CD4-positive, alpha-beta memory T cell (primary cell): ENCODE results near the gene LCORL. TPM values are rescaled to one million over a fixed set of nuclear protein-coding genes. Genes with fewer than 3 reads are reported as not detected.
A peak's percentile ranks its signal among the peaks of the same experiment; 100 is the strongest.

Experiments used
- CTCF ChIA-PET: fragments of 350-600 bp; sonication (Branson Sonifier 250); formaldehyde crosslinking; loops from one replicate; lab custom pipeline; 2021; ENCODE audit warnings: inconsistent platforms; ENCODE audit not compliant: partially characterized antibody; lab: Charles Lee
- POLR2A ChIA-PET: fragments of 350-600 bp; sonication (Branson Sonifier 250); formaldehyde crosslinking; loops from one replicate; lab custom pipeline; 2021; ENCODE audit not compliant: partially characterized antibody; lab: Charles Lee
- DNase-seq, 5 donors: peaks; one replicate each; pipeline versions ENCODE4 v3.0.0 to v3.0.0-alpha.2; 2020 to 2022; ENCODE audit warnings: mixed read lengths in 1 of 5
- H3K27ac ChIP-seq: one replicate; pipeline ENCODE4 v1.7.0; 2013; ENCODE audit warnings: low read depth, low read length
- H3K27me3 ChIP-seq: 2 replicates; pipeline ENCODE4 v1.7.0; 2013; ENCODE audit warnings: mild to moderate bottlenecking, low read length, moderate library complexity; ENCODE audit not compliant: insufficient read depth
- H3K36me3 ChIP-seq: 2 replicates; pipeline ENCODE4 v1.7.0; 2013; ENCODE audit warnings: mild to moderate bottlenecking, low read length, moderate library complexity; ENCODE audit not compliant: insufficient read depth
- H3K4me1 ChIP-seq: 2 replicates; pipeline ENCODE4 v1.7.0; 2013; ENCODE audit warnings: mild to moderate bottlenecking, low read length, moderate library complexity; ENCODE audit not compliant: insufficient read depth
- H3K4me3 ChIP-seq, 2 donors: one replicate each; pipeline ENCODE4 v1.7.0; 2013; ENCODE audit warnings: low read length in 2 of 2, mild to moderate bottlenecking in 1 of 2
- H3K9me3 ChIP-seq, 2 donors: one replicate each; pipeline ENCODE4 v1.7.0; 2013; ENCODE audit warnings: low read length in 2 of 2, control low read depth in 1 of 2; ENCODE audit not compliant: control insufficient read depth in 1 of 2
- H3K27ac Mint-ChIP-seq, 7 donors: one replicate each; pipeline ENCODE4 v1.8.0; 2020 to 2021; ENCODE audit warnings: mixed read lengths in 7 of 7, mild to moderate bottlenecking in 6 of 7, inconsistent platforms in 3 of 7, moderate library complexity in 3 of 7
- H3K27me3 Mint-ChIP-seq, 2 donors: one replicate each; pipeline ENCODE4 v1.8.0; 2020 to 2021; ENCODE audit warnings: mixed read lengths in 2 of 2
- H3K36me3 Mint-ChIP-seq, 2 donors: one replicate each; pipeline ENCODE4 v1.8.0; 2020 to 2021; ENCODE audit warnings: mixed read lengths in 2 of 2, inconsistent platforms in 1 of 2, mild to moderate bottlenecking in 1 of 2
- H3K4me1 Mint-ChIP-seq, 4 donors: one replicate each; pipeline ENCODE4 v1.8.0; 2020 to 2021; ENCODE audit warnings: mixed read lengths in 4 of 4, mild to moderate bottlenecking in 1 of 4
- H3K4me3 Mint-ChIP-seq, 8 donors: one replicate each; pipeline ENCODE4 v1.8.0; 2020 to 2021; ENCODE audit warnings: mixed read lengths in 8 of 8, mild to moderate bottlenecking in 7 of 8, moderate library complexity in 6 of 8, inconsistent platforms in 3 of 8
- H3K9me3 Mint-ChIP-seq, 8 donors: one replicate each; pipeline ENCODE4 v1.8.0; 2020 to 2021; ENCODE audit warnings: mixed read lengths in 8 of 8, mild to moderate bottlenecking in 5 of 8, inconsistent platforms in 3 of 8, moderate library complexity in 1 of 8
- intact Hi-C: fragments of 100-400 bp; cut with micrococcal nuclease; formaldehyde crosslinking; loops from one replicate; pipeline ENCODE4 v1.15.1; 2023
- polyA plus RNA-seq, 2 donors: library from polyadenylated mRNA; unstranded; fragments of 300-500 nt; fragmentation: Illumina TruSeq; gene quantifications; one replicate each; pipeline ENCODE4 v1.2.3, GENCODE V29; 2021
- total RNA-seq, 2 experiments: library from RNA; stranded (reverse); gene quantifications; one replicate each; pipeline ENCODE4 v1.2.3, GENCODE V29; 2021

Gene LCORL
- total and polyA plus RNA-seq, 4 experiments from 2014 or later = 5.9 to 14.5 (median 9.1) TPM

DNA sequence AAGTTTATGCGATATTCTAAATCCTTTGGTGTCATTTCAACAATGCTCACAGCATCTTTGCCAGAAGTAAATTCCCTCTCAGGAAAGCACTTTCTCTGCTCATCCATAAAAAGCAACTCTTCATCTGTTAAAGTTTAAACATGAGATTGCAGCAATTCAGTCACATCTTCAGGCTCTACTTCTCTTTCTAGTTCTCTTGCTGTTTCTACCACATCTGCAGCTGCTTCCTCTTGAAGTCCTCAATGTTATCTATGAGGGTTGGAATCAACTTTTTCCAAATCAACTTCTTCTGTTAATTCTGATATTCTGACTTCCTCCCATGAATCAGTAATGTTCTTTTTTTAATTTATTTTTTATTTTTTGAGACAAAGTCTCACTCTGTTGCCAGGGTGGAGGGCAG is 100.9 kb downstream of the LCORL start:
- ChIA-PET POLR2A (no interaction called here), CTCF (no interaction called here)
- Histone ChIP-seq H3K27me3 (no peaks in the 10 kb centered on the region), H3K27ac (no peak overlapping the region), H3K4me3 (no peak overlapping the region), H3K4me1 (no peaks in the 10 kb centered on the region), H3K36me3 (no peaks in the 10 kb centered on the region), H3K9me3 (no peaks in the 10 kb centered on the region)
- H3K27ac Mint-ChIP-seq = no peak overlapping the region
- peaks cover 13 to 54% of the 10 kb centered on the region in 2 donors for H3K36me3 Mint-ChIP-seq
- peaks cover 0 to 3% (median under 1%) of the 10 kb centered on the region in 4 donors for H3K4me1 Mint-ChIP-seq
- no peaks in the 10 kb centered on the region for H3K27me3 Mint-ChIP-seq
- H3K9me3 Mint-ChIP-seq = peaks cover 0 to 7% (median 2%) of the 10 kb centered on the region in 8 donors
- intact Hi-C loops = no loop called here
- DNase-seq = no peak
- no peak overlapping the region for H3K4me3 Mint-ChIP-seq

DNA sequence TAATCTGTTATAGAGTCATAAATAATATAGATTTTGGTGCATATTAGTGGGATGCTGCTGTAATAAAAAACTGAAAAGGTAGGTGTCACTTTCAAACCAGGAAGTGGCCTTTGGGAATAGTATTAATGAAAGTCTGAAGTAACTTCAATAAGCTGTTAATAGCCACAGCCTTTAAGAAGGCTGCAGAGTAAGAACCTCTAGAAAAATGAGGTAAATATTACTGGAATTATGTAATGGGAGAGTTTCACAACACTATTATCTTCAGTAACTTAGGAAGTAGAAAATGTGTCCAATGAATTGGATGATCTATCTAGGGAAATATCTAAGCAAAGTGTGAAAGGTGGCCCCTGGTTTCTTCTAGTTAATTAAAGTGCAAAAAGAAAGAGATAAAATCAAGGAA is 106.1 kb downstream of the LCORL start:
- Histone ChIP-seq H3K9me3 (no peaks in the 10 kb centered on the region), H3K4me1 (no peaks in the 10 kb centered on the region), H3K27me3 (no peaks in the 10 kb centered on the region), H3K36me3 (no peaks in the 10 kb centered on the region), H3K27ac (no peak overlapping the region), H3K4me3 (no peak overlapping the region)
- no peak for DNase-seq
- POLR2A ChIA-PET = no interaction called here
- no peak overlapping the region for H3K4me3 Mint-ChIP-seq
- no peak overlapping the region for H3K27ac Mint-ChIP-seq
- peaks cover 0 to 7% (median under 1%) of the 10 kb centered on the region in 8 donors for H3K9me3 Mint-ChIP-seq
- H3K27me3 Mint-ChIP-seq = no peaks in the 10 kb centered on the region
- H3K36me3 Mint-ChIP-seq = peaks cover 10 to 41% of the 10 kb centered on the region in 2 donors
- peaks cover 0 to 1% (median 0%) of the 10 kb centered on the region in 4 donors for H3K4me1 Mint-ChIP-seq
- intact Hi-C loops = no loop called here
- CTCF ChIA-PET = no interaction called here

DNA sequence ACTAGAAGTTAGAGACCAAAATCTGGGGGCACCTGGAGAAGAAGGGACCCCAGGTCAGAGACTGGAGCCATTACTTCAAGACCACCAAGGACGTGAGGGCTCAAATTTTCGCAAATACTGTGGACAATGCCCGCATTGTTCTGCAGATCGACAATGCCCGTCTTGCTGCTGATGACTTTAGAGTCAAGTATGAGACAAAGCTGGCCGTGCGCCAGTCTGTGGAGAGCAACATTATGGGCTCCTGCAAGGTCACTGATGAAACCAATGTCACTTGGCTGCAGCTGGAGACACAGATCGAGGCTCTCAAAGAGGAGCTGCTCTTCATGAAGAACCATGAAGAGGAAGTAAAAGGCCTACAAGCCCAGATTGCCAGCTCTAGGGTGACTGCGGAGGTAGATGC is 109.5 kb downstream of the LCORL start:
- ChIA-PET CTCF (no interaction called here), POLR2A (no interaction called here)
- H3K27ac Mint-ChIP-seq = no peak overlapping the region
- intact Hi-C loops = no loop called here
- peaks cover 0 to 1% (median under 1%) of the 10 kb centered on the region in 4 donors for H3K4me1 Mint-ChIP-seq
- peaks cover 5 to 39% of the 10 kb centered on the region in 2 donors for H3K36me3 Mint-ChIP-seq
- H3K36me3 ChIP-seq = no peaks in the 10 kb centered on the region
- no peaks in the 10 kb centered on the region for H3K9me3 Mint-ChIP-seq
- H3K4me3 Mint-ChIP-seq = no peak overlapping the region
- no peaks in the 10 kb centered on the region for H3K27me3 ChIP-seq
- H3K27ac ChIP-seq = no peak overlapping the region
- DNase-seq = no peak
- no peaks in the 10 kb centered on the region for H3K4me1 ChIP-seq
- no peaks in the 10 kb centered on the region for H3K27me3 Mint-ChIP-seq
- no peaks in the 10 kb centered on the region for H3K9me3 ChIP-seq
- no peak overlapping the region for H3K4me3 ChIP-seq

DNA sequence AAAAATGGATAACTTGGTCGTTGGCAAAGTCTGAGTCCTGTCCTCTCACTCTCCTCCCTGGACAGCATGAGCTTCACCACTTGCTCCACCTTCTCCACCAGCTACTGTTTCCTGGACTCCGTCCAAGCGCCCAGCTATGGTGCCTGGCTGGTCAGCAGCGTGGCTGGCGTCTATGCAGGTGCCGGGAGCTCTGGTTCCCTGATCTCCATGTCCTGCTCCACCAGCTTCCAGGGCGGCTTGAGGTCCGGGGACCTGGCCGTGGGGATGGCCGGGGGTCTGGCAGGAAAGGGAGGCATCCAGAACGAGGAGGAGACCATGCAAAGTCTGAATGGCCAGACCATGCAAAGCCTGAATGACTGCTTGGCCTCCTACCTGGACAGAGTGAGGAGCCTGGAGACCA is 109.9 kb downstream of the LCORL start:
- DNase-seq = no peak

DNA sequence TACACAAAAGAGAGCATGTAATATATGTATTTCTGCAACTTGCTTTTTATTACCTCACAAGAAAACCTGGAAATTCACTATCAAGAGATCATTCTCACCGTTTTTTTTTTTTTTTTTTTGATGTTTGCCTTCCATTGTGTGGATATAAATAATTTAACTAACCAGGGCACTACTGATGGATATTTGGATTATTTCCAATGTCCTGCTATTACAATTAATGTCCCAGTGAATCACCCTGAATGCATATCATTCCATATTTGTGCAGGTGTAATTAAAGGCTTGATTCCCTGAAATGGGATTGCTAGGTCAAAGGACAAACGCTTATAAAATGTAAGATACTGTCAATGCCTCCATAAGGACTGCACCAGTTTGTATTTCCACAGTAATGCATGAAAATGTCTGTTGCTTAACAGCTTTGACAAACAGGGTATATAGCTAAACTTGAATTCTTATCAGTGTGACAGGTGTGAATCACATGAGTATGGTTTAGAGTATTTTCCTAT is 123.0 kb downstream of the LCORL start:
- no peaks in the 10 kb centered on the region for H3K9me3 ChIP-seq
- H3K36me3 ChIP-seq = no peaks in the 10 kb centered on the region
- CTCF ChIA-PET = no interaction called here
- POLR2A ChIA-PET = no interaction called here
- intact Hi-C loops = no loop called here
- no peak overlapping the region for H3K4me3 ChIP-seq
- Mint-ChIP-seq H3K27ac (no peak overlapping the region), H3K27me3 (no peaks in the 10 kb centered on the region), H3K9me3 (no peaks in the 10 kb centered on the region), H3K4me1 (no peaks in the 10 kb centered on the region), H3K36me3 (peaks cover 10 to 35% of the 10 kb centered on the region in 2 donors), H3K4me3 (no peak overlapping the region)
- no peaks in the 10 kb centered on the region for H3K4me1 ChIP-seq
- no peak for DNase-seq
- no peaks in the 10 kb centered on the region for H3K27me3 ChIP-seq
- H3K27ac ChIP-seq = no peak overlapping the region

More for the DNA sequence above, 109.9 kb downstream of the LCORL start:
- Histone ChIP-seq H3K4me1 (no peaks in the 10 kb centered on the region), H3K27ac (no peak overlapping the region), H3K4me3 (no peak overlapping the region), H3K36me3 (no peaks in the 10 kb centered on the region), H3K27me3 (no peaks in the 10 kb centered on the region), H3K9me3 (no peaks in the 10 kb centered on the region)
- ChIA-PET POLR2A (no interaction called here), CTCF (no interaction called here)
- intact Hi-C loops = no loop called here
- Mint-ChIP-seq H3K27me3 (no peaks in the 10 kb centered on the region), H3K4me3 (no peak overlapping the region), H3K36me3 (peaks cover 5 to 41% of the 10 kb centered on the region in 2 donors), H3K9me3 (no peaks in the 10 kb centered on the region), H3K4me1 (peaks cover 0 to 2% (median under 1%) of the 10 kb centered on the region in 4 donors), H3K27ac (peak overlapping the region in 1 of 7 donors; percentile 15)

DNA sequence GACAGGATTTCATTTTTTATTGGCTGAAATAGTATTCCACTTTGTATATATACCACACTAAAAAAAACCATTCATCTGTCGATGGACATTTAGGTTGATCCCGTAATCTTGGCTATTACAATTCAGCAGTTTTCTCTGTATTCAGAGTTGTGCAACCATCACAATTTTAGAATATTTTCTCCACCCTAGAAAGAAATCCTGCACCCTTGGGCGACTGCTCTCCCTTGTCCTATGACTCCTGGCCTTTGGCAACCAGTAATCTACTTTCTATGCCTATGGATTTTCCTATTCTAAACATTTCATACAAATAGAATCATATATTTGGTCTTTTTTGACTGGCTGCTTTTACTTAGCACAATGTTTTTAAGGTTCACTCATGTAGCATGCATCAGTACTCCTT is 126.1 kb downstream of the LCORL start:
- no peaks in the 10 kb centered on the region for H3K27me3 Mint-ChIP-seq
- Histone ChIP-seq H3K9me3 (no peaks in the 10 kb centered on the region), H3K27ac (no peak overlapping the region), H3K27me3 (no peaks in the 10 kb centered on the region), H3K36me3 (no peaks in the 10 kb centered on the region), H3K4me3 (no peak overlapping the region), H3K4me1 (no peaks in the 10 kb centered on the region)
- H3K4me1 Mint-ChIP-seq = no peaks in the 10 kb centered on the region
- H3K4me3 Mint-ChIP-seq = no peak overlapping the region
- H3K9me3 Mint-ChIP-seq = no peaks in the 10 kb centered on the region
- ChIA-PET POLR2A (no interaction called here), CTCF (no interaction called here)
- no peak overlapping the region for H3K27ac Mint-ChIP-seq
- peaks cover 4 to 31% of the 10 kb centered on the region in 2 donors for H3K36me3 Mint-ChIP-seq
- no peak for DNase-seq
- intact Hi-C loops = no loop called here

DNA sequence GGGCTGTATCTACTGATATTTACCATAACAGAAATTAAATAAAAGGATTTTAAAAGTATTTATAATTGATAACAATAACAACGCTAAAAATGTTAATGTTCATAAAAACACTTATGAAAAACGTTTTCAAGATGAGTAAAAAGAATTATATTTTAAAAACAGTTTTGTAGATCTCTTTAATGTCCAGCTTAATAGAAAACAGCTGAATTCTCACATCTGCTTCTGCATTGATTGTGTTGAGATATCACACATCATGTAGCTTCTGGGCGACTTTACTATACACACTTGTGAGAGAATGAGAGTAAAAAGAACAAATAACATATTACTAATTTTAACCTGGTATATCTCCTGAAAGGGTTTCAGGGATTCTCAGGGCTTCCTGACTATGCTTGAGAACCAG is 127.1 kb downstream of the LCORL start:
- intact Hi-C loops = no loop called here
- POLR2A ChIA-PET = no interaction called here
- no peak overlapping the region for H3K27ac ChIP-seq
- no peak overlapping the region for H3K4me3 ChIP-seq
- Mint-ChIP-seq H3K9me3 (no peaks in the 10 kb centered on the region), H3K4me1 (no peaks in the 10 kb centered on the region), H3K27me3 (no peaks in the 10 kb centered on the region), H3K36me3 (peaks cover 0 to 25% of the 10 kb centered on the region in 2 donors), H3K27ac (no peak overlapping the region), H3K4me3 (no peak overlapping the region)
- no peaks in the 10 kb centered on the region for H3K36me3 ChIP-seq
- no peaks in the 10 kb centered on the region for H3K4me1 ChIP-seq
- no peaks in the 10 kb centered on the region for H3K27me3 ChIP-seq
- no peak for DNase-seq
- H3K9me3 ChIP-seq = no peaks in the 10 kb centered on the region
- CTCF ChIA-PET = no interaction called here

DNA sequence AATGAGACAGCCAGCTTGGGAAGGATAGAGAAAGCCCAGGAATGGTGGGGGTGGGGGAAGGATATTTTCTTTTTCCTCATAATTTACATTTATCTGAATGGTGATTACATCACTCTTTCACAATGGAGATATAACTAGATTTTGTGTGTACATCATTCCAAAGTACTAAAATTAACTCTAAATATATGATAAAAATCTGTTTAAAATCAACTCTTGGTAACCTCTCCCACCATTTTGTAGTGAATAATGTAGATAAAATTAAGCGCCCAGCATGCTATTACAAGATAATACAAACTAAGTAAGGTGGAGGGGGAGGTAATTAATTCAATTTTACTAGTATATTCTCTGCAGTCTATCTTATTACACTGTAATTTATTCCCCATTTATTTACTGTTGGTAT is 131.9 kb downstream of the LCORL start:
- Histone ChIP-seq H3K27ac (no peak overlapping the region), H3K27me3 (no peaks in the 10 kb centered on the region), H3K36me3 (no peaks in the 10 kb centered on the region), H3K4me3 (no peak overlapping the region), H3K4me1 (no peaks in the 10 kb centered on the region), H3K9me3 (no peaks in the 10 kb centered on the region)
- CTCF ChIA-PET = no interaction called here
- POLR2A ChIA-PET = no interaction called here
- Mint-ChIP-seq H3K27me3 (no peaks in the 10 kb centered on the region), H3K4me1 (no peaks in the 10 kb centered on the region), H3K4me3 (no peak overlapping the region), H3K9me3 (no peaks in the 10 kb centered on the region), H3K36me3 (peaks cover 3 to 6% of the 10 kb centered on the region in 2 donors), H3K27ac (no peak overlapping the region)
- intact Hi-C loops = no loop called here
- no peak for DNase-seq
